ENCODE measurements around the gene CCDC200.

The CCDC200 gene

GRCh38 chr17:43175213-43176118 lies 53.0 kb downstream of the CCDC200 start:
- Histone ChIP-seq H3K9me2 (ENCODE audit: low read depth, low read length) (no peaks in the 10 kb centered on the region), H3K9me3 (ENCODE audit: low read length) (no peaks in the 10 kb centered on the region), H3K27me3 (ENCODE audit: insufficient read depth, low read length) (no peaks in the 10 kb centered on the region), H3K79me2 (ENCODE audit: insufficient read depth, low read length) (peaks cover 12% of the 10 kb centered on the region), H3K36me3 (ENCODE audit: insufficient read depth, low read length) (peaks cover 54% of the 10 kb centered on the region; the same call in 1 of the 2 replicates), H3F3A (ENCODE audit: insufficient read depth, low read length) (no peaks in the 10 kb centered on the region), H3K27ac (ENCODE audit: low read depth, low read length, poor library complexity, severe bottlenecking) (peak overlapping the region; percentile 45), H3K9ac (ENCODE audit: low read length) (no peak overlapping the region), H3K4me2 (ENCODE audit: low read length) (no peak overlapping the region; the same call in 1 of the 2 replicates), H2AFZ (ENCODE audit: low read length) (no peak overlapping the region), H4K20me1 (ENCODE audit: insufficient read depth, low read length) (no peaks in the 10 kb centered on the region), H3K4me1 (ENCODE audit: insufficient read depth, low read length, severe bottlenecking) (peaks cover 24% of the 10 kb centered on the region), H3K4me3 (ENCODE audit: low read depth, low read length, poor library complexity, severe bottlenecking) (no peak overlapping the region)
- TF ChIP-seq EZH2 (IDR thresholded peaks at IDR 0.05; ENCODE audit: borderline replicate concordance, low read length), result no peak
- TF ChIP-seq CTCF (IDR thresholded peaks at IDR 0.05; ENCODE audit: low read length), result no peak

GRCh38 chr17:43171586-43172487 lies 56.6 kb downstream of the CCDC200 start:
- Histone ChIP-seq H4K20me1 (ENCODE audit: insufficient read depth, low read length) (no peaks in the 10 kb centered on the region), H3K36me3 (ENCODE audit: insufficient read depth, low read length) (peaks cover 19% of the 10 kb centered on the region; the same call in 1 of the 2 replicates), H3K9me3 (ENCODE audit: low read length) (no peaks in the 10 kb centered on the region), H2AFZ (ENCODE audit: low read length) (no peak overlapping the region), H3K4me1 (ENCODE audit: insufficient read depth, low read length, severe bottlenecking) (peaks cover 39% of the 10 kb centered on the region), H3K9ac (ENCODE audit: low read length) (peak overlapping the region; percentile 84), H3K79me2 (ENCODE audit: insufficient read depth, low read length) (peaks cover 18% of the 10 kb centered on the region), H3K4me2 (ENCODE audit: low read length) (peak overlapping the region; percentile 81), H3F3A (ENCODE audit: insufficient read depth, low read length) (no peaks in the 10 kb centered on the region), H3K27ac (ENCODE audit: low read depth, low read length, poor library complexity, severe bottlenecking) (peak overlapping the region; percentile 93), H3K4me3 (ENCODE audit: low read depth, low read length, poor library complexity, severe bottlenecking) (peak overlapping the region; percentile 77), H3K9me2 (ENCODE audit: low read depth, low read length) (no peaks in the 10 kb centered on the region), H3K27me3 (ENCODE audit: insufficient read depth, low read length) (no peaks in the 10 kb centered on the region)
- TF ChIP-seq EZH2 (IDR thresholded peaks at IDR 0.05; ENCODE audit: borderline replicate concordance, low read length) (no peak), CTCF (IDR thresholded peaks at IDR 0.05; ENCODE audit: low read length) (no peak; the same call in 1 of the 2 replicates)
